ENCODE results near the gene PTPRG. TPM values are rescaled to one million over a fixed set of nuclear protein-coding genes. Genes with fewer than 3 reads are reported as not detected.

Gene PTPRG
- total RNA-seq, 1 experiment from 2014 or later, result 32.1 TPM

DNA sequence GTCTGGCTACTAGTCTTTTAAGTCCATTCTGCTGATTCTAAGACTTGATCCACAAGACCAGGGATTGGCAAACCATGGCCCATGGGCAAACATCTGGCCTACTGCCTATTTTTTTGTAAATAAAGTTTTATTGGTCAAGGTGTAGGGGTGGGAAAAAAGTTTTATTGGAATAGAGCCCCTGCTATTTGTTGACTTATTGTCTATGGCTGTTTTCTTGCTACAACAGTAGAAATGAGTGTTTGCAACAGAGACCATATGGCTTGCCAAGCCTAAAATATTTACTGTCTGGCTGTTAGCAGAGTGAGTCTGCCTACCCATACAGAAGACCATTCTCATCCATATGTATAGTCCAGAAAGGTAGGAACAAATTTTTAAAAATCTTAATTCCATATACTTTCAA is 106.4 kb downstream of the PTPRG start (continued):
- TF ChIP-seq, protein P1, sequence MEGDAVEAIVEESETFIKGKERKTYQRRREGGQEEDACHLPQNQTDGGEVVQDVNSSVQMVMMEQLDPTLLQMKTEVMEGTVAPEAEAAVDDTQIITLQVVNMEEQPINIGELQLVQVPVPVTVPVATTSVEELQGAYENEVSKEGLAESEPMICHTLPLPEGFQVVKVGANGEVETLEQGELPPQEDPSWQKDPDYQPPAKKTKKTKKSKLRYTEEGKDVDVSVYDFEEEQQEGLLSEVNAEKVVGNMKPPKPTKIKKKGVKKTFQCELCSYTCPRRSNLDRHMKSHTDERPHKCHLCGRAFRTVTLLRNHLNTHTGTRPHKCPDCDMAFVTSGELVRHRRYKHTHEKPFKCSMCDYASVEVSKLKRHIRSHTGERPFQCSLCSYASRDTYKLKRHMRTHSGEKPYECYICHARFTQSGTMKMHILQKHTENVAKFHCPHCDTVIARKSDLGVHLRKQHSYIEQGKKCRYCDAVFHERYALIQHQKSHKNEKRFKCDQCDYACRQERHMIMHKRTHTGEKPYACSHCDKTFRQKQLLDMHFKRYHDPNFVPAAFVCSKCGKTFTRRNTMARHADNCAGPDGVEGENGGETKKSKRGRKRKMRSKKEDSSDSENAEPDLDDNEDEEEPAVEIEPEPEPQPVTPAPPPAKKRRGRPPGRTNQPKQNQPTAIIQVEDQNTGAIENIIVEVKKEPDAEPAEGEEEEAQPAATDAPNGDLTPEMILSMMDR (IDR thresholded peaks at IDR 0.05 in 2 of 3, conservative IDR thresholded peaks at IDR 0.05 in 1 of 3; ENCODE audit: borderline replicate concordance in 1 of 3, insufficient read depth in 1 of 3, low read depth in 2 of 3, low read length in 2 of 3), result no peak
- TF ChIP-seq, protein P2, sequence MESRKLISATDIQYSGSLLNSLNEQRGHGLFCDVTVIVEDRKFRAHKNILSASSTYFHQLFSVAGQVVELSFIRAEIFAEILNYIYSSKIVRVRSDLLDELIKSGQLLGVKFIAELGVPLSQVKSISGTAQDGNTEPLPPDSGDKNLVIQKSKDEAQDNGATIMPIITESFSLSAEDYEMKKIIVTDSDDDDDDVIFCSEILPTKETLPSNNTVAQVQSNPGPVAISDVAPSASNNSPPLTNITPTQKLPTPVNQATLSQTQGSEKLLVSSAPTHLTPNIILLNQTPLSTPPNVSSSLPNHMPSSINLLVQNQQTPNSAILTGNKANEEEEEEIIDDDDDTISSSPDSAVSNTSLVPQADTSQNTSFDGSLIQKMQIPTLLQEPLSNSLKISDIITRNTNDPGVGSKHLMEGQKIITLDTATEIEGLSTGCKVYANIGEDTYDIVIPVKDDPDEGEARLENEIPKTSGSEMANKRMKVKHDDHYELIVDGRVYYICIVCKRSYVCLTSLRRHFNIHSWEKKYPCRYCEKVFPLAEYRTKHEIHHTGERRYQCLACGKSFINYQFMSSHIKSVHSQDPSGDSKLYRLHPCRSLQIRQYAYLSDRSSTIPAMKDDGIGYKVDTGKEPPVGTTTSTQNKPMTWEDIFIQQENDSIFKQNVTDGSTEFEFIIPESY (IDR thresholded peaks at IDR 0.05; ENCODE audit: extremely low read depth, insufficient replicate concordance, low read length), result no peak
- TF ChIP-seq CBX3 (IDR thresholded peaks at IDR 0.05; ENCODE audit: low read depth) (no peak), ZFX (IDR thresholded peaks at IDR 0.05) (no peak), ZNF274 (IDR thresholded peaks at IDR 0.05; ENCODE audit: low read depth, low read length) (no peak)
- TF ChIP-seq, protein P3, sequence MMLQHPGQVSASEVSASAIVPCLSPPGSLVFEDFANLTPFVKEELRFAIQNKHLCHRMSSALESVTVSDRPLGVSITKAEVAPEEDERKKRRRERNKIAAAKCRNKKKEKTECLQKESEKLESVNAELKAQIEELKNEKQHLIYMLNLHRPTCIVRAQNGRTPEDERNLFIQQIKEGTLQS (IDR thresholded peaks at IDR 0.05), result no peak
- TF ChIP-seq, protein P4, sequence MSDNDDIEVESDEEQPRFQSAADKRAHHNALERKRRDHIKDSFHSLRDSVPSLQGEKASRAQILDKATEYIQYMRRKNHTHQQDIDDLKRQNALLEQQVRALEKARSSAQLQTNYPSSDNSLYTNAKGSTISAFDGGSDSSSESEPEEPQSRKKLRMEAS (IDR thresholded peaks at IDR 0.05), result no peak

DNA sequence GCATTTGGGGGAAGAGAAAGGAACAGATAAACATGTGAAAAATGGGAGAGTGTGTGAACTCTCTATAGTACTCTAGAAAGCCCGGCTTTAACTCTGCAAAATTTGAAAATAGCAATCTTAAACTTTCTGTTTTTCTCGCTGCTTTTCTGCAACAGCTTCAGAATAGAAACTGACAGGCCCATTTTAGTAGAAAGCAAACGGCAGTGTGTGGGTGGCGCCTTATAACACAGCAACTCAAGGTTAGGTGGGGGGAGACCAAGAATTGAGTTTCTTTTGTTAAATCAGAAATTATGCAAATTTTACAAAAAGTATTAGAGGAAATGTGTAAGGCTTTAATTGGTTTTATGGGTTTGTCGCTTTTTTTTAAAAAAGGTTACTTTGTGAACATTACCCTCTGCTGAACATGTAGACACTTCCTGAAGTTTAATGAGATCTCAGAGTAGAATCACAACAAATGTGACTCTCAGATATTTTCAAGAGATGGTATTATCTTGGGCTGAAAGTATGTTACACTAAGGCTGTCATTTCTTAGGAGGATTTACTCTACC is 107.0 kb downstream of the PTPRG start:
- Histone ChIP-seq H3K36me3 (ENCODE audit: control insufficient read depth in 1 of 2, insufficient read depth in 2 of 2, low read length in 2 of 2) (no peaks in the 10 kb centered on the region), H3K27ac (ENCODE audit: low read depth, low read length) (no peak overlapping the region), H4K20me1 (ENCODE audit: insufficient read depth) (no peaks in the 10 kb centered on the region; the same call in 1 of the 2 replicates), H3K9ac (ENCODE audit: low read length) (no peak overlapping the region), H3K79me2 (ENCODE audit: insufficient read depth, low read length) (peaks cover 17% of the 10 kb centered on the region), H3K4me1 (ENCODE audit: control insufficient read depth in 1 of 2, insufficient read depth in 2 of 2, low read length in 2 of 2) (peaks cover 27 to 41% of the 10 kb centered on the region in 2 experiments), H3K4me2 (ENCODE audit: low read length) (no peak overlapping the region), H3K9me2 (ENCODE audit: insufficient read depth) (no peaks in the 10 kb centered on the region), H2AFZ (ENCODE audit: low read depth, low read length, poor library complexity, severe bottlenecking) (no peak overlapping the region), H3K27me3 (ENCODE audit: insufficient read depth, low read length) (no peaks in the 10 kb centered on the region), H3K9me3 (ENCODE audit: control insufficient read depth in 1 of 2, insufficient read depth in 1 of 2, low read depth in 1 of 2, low read length in 2 of 2) (no peaks in the 10 kb centered on the region), H3K4me3 (replicated peaks in 1 of 2; ENCODE audit: low read depth in 1 of 2, low read length in 2 of 2) (no peak overlapping the region)
- intact Hi-C loops (cut with micrococcal nuclease), result loop anchor here (10.0 kb wide), 1 partner anchor 516 kb away; no protein-coding TSS in a partner anchor
- RAD21 ChIA-PET (ENCODE audit: low non-redundant PET in 1 of 2, low total read pairs in 2 of 2, uncharacterized antibody in 2 of 2, unreplicated experiment in 2 of 2), result no interaction called here
- no TSS peak for BruUV-seq (replicated peaks)
- DNase-seq (ENCODE audit: low read depth, low spot score) (no peak), ATAC-seq (no peak)
- POLR2A ChIA-PET, result interaction anchor here (0.8 kb wide), 1 partner anchor 13 kb away, joined by 3 read pairs; no protein-coding TSS in a partner anchor
- CTCF ChIA-PET, result no interaction called here
- TF ChIP-seq ZFX (IDR thresholded peaks at IDR 0.05), result no peak
- TF ChIP-seq RAD21 (IDR thresholded peaks at IDR 0.05; ENCODE audit: low read depth), result no peak
- no peak for TF ChIP-seq FOSL1 (IDR thresholded peaks at IDR 0.05; ENCODE audit: low read depth)
